ENCODE data around the gene MEST.
"Not testable (repeated sequence)": the region's sequence is repeated elsewhere in the genome, so short reads cannot be mapped to it uniquely, and the experiment has no call there.

The MEST gene, protein sequence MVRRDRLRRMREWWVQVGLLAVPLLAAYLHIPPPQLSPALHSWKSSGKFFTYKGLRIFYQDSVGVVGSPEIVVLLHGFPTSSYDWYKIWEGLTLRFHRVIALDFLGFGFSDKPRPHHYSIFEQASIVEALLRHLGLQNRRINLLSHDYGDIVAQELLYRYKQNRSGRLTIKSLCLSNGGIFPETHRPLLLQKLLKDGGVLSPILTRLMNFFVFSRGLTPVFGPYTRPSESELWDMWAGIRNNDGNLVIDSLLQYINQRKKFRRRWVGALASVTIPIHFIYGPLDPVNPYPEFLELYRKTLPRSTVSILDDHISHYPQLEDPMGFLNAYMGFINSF

DNA sequence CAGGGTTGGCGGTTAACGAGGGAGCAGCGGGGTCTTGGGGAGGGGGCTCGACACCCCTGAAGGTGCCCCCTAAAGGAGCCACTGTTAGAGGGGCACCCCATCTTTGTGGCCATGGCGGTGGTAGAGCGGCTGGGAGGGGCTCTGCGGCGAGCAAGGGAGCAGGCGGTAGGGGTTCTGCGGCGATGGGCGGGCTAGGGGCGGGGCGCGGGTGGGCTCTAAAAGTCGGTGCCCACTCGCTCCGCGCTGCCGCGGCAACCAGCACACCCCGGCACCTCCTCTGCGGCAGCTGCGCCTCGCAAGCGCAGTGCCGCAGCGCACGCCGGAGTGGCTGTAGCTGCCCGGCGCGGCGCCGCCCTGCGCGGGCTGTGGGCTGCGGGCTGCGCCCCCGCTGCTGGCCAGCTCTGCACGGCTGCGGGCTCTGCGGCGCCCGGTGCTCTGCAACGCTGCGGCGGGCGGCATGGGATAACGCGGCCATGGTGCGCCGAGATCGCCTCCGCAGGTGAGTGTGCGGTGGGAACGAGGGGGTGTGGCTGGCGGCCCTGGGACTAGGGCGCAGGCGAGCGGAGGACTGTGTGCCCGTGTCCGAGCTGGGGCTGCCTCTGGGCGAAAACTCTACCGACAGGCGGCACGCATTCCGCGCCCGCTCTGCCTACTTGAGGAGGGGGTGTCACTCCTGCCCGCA lies at the start of gene MEST:
Gene MEST, plus strand, starts transcription at position 245 of the 682 bp plus-strand sequence. Its CDS starts 229 bp downstream, at position 474.
- DNase-seq, result no peak

DNA sequence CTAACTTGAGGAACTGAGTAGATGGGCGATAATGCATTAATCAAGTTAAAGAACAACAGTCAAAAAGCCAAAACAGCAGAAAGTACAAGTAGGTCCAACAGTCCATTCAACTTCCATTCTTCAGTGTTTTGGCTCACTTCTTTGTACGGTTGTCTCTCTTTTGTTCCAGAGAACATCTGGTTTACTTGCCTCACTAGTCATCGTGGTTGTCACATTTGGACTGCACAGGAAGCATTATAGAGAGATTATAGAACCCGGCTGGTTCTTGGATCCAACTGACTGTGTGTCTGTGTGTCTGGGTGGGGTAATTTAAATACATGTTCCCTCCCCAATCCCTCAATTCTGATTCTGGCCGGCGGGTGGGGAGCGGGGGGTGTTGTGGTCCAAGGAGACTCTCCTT lies 49.3 kb upstream of the MEST start:
- DNase-seq, result no peak

DNA sequence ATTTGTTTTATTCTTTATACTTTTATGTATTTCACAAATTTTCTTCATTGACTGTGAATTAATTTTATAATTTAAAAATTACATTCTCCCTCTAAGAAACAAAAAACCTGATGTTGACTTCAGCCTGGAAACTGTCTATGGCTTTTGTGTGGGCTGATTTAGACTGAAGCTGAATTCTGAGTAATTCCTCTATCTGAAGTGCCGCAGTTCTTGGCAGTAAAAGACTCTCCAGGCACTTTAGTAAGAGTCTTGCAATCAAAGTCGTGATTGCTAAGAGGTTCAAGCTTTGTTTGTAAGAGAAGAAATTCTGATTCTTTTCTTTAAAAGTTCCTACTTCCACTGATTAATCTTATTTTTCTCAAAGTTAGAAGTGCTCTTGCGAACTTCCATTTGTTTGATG lies 47.7 kb upstream of the MEST start:
- DNase-seq, result no peak

DNA sequence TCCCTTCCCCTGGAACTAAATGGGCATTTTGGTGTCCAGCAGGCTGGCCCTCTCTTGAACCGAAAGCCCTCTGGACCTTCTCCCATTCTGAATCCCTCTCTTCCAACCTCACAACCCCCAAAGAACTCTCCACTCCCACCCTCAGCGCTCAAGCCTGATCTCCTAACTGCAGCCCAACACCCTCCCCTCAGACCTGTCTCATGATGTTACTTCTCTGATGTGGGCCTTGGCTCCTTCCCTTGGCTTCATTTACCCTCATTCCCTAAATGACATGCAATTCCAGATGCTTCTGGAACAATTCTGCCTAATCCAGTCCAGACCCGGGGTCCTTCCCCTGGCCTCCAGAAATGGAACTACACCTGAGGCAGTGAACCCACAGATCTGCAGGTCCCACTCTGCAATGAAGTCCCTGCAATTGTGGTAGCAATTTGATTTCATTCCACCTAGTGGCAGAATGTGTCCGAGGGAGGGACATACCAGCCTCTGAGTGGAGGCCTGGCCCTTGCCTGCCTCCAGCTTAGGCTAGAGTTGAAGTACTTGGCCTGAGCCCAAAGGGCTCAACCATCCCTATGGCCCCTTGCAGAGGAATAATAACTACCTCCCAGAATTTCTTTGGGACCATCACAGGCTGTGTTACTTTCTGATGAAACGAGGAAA lies 47.0 kb upstream of the MEST start:
- no peak for DNase-seq

DNA sequence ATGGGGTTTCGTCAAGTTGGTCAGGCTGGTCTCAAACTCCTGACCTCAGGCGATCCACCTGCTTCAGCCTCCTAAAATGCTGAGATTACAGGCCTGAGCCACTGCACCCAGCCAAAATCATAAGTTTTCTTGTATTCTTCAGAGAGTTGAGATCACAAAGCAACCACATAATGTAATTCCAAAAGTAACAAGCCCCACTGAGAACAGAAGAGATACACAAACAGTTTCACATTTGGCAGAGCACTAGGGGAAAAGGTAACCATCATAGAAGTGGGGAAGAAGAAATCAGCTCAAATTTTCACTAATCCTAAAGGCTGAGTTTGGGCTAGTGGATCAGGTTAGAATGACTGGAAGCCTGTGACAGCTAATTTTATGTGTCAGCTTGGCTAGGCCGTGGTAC lies 45.6 kb upstream of the MEST start:
- no peak for DNase-seq

DNA sequence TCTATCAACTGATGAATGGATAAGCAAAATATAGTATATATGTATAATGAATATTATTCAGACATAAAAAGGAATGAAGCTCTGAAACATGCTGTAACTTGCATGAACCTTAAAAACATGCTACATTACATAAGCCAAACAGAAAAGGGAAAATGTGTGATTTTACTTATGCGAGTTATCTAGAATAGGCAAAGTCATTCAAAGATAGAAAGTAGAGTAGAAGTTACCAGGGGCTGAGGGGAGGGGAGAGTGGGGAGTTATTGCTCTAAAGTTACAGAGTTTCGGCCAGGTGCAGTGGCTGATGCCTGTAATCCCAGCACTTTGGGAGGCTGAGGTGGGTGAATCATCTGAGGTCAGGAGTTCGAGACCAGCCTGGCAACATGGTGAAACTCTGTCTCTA lies 40.5 kb upstream of the MEST start:
- not testable (repeated sequence) for DNase-seq

DNA sequence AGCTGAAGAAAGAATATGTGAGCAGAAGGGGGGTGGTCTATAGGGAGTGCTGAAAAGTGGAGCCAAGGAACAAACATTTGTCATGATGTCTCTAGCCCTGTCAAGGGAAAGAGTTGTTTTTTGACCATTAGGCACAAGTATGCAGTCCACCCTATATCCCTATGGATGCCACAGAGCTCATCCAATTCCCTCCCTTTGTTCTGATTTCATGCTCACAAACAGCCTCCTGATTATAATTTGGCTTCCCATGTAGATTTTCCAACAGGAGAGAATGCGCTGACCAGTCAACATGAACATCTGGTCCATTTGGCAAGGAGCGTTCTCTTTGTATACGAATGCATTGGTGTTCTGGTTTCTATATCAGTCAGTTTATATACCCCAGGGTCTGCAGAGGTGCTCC lies 38.9 kb upstream of the MEST start:
- no peak for DNase-seq

DNA sequence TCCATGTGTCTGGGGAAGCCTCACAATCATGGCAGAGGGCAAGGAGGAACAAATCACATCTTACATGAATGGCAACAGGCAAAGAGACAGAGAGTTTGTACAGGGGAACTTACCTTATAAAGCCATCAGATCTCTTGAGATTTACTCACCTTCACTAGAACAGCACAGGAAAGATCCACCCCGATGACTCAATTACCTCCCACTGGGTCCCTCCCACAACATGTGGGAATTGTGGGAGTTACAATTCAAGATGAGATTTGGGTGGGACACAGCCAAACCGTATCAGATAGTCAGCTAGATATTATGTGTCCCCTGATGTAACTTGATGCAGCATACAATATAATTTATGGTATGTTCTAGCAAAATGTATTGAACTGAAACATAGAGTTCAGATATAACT lies 36.9 kb upstream of the MEST start:
- no peak for DNase-seq

DNA sequence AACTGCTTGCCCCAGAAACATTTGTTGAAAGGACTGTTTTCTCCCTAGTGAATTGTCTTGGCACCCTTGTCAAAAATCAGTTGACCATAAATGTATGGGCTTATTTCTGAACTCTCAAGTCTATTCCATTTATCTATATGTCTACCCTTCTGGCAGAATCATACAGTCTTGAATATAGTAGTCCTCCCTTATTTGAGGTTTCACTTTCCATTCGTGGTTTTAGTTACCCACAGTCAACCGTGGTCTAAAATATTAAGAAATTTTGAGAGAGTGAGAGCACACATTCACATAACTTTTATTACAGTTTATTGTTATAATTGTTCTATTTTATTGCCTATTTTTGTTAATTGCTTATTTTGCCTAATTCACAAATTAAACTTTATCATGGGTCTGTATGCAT lies 33.6 kb upstream of the MEST start:
- no peak for DNase-seq

DNA sequence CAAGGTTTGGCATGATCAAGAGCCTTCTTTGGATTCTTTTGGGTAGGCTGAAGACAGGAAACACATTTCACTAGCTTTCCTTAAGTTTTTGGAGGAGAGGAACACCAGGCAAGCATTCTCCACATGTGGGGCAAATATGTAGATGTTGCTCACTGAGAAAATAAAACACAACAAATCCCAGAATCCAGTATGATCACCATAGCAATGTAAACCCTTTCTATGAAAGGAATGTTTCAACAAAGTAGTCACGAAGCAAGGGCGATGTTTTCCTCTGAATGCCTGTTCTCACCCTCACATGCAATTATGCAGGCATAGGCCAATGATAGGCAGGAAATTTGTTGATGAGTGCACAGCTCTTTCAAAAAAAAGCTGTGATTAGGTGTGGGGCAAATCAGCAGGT lies 30.6 kb upstream of the MEST start:
- DNase-seq, result no peak

DNA sequence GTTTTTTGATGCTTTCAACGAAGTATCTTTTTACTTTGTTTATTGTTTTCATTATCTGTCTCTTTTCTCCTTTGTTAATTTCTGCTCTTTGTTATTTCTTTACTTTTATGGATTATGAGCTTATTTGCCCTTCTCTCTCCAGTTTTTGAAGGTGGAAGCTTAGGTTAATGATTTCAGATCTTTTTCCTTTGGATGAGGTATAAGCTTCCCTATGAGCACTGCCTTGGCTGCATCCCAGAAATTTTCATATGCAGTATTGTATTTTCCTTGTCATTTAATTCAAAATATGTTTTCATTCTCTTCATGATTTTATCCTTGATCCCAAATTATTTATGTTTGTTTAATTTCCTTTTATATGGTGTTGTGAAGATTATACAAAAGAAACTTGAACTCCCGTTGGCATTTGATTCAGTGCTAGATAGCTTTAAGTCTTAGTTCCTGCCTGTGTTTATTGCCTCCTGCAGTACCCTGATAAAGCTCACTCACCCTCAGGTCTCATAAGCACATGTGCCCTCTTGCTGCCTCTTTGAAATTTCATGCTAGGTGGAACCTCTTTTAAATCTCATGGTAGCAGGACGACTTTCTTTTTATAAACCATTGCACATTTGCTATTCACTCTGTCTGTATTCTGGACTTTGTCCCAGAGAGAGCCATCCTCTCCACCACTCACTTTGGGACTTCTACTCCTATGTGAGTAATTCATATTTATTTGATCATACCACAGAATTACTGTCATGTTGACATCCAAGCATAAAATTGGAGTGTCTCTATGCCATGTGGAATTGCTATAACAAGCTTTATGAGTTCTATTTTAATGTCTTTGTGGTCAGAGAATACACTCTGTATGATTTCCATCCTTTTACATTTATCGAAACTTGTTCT lies 28.1 kb upstream of the MEST start:
- DNase-seq, result no peak

DNA sequence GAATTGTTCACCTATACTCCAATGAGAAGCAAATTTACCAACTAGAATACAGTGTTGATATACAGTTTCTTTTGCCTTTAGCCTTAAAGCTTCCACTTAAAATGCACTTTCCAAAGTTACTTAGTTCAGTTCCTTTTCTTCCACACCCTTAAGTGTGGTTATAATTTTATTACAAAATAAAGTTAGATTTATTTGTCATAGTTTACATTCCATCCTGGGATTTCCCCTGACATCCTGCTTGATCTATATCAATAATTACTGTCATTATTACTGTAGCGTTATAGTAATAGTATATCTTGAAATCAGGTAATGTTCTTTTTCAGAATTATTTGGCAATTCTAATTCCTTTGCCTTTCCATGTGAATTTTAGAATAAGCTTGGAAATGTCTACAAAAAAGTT lies 23.3 kb upstream of the MEST start:
- no peak for DNase-seq

DNA sequence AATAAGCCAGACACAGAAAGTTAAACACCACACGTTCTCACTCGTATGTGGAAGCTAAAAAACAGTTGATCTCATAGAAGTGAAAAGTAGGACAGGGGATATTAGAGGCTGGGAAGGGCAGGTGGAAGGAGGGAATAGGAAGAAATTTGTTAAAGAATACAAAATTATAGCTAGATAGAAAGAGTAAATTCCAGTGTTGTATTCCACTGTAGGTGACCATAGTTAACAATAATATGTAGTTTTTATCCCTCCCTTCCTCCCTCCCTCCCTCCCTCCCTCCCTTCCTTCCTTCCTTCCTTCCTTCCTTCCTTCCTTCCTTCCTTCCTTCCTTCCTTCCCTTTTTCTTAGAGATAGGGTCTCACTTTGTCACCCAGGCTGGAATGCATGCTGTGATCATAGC lies 19.9 kb upstream of the MEST start:
- DNase-seq, result no peak

DNA sequence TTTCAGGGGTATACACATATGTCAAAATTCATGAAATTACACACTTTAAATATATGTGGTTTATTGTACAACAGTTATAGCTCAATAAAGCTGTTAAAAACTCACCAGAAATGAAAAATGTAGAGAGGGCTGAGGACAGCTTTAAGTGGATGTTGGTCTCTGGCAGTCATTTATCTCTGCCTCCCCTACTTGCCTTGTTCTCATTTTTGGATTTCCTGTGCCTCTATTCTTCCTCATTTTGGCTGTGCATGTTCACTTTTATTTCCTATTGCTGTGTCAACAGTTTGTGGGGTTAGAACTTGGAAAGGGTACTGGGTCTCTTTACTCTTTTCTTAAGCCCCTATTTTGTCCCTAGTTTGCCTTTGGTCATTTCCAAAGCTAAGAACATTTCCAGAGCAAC lies 18.6 kb upstream of the MEST start:
- DNase-seq, result no peak

DNA sequence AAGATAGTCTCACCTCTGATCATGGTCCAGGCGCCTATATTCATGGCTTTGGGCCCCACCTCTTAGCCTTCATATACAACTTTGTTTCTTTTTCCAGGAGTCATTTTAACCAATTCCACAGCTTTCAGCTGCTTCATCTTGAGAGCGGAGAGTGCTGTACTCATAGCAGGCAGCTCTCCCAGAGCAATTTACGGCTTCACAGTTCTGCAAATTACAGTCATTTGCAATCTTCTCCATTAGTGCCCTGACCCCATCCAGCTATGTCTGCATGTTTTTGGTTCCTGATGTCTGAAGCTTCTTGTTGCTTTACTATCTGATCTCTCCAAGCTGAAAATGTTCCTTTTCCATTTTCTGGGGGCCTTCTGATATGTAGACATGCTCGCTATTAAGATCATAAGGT lies 18.0 kb upstream of the MEST start:
- DNase-seq, result no peak

DNA sequence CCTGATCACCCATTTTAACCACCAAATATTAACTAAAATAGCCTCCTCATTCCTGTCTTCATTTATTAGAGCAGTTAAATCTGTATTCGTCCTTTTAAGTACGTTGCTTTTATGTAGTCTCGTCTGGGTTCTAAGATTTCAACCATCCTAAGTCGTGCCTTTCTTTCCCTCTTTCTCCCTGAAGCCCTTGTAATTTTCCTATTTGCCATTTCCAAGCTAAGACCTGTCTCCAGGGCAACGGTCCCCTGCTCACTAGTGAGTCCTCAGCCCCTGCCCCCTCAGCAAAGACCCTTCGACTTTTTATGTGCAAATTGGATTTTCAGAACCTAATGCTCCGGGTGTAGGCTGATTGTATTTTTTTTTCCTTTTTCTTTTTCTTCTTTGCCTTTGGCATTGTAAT lies 16.1 kb upstream of the MEST start:
- no peak for DNase-seq

DNA sequence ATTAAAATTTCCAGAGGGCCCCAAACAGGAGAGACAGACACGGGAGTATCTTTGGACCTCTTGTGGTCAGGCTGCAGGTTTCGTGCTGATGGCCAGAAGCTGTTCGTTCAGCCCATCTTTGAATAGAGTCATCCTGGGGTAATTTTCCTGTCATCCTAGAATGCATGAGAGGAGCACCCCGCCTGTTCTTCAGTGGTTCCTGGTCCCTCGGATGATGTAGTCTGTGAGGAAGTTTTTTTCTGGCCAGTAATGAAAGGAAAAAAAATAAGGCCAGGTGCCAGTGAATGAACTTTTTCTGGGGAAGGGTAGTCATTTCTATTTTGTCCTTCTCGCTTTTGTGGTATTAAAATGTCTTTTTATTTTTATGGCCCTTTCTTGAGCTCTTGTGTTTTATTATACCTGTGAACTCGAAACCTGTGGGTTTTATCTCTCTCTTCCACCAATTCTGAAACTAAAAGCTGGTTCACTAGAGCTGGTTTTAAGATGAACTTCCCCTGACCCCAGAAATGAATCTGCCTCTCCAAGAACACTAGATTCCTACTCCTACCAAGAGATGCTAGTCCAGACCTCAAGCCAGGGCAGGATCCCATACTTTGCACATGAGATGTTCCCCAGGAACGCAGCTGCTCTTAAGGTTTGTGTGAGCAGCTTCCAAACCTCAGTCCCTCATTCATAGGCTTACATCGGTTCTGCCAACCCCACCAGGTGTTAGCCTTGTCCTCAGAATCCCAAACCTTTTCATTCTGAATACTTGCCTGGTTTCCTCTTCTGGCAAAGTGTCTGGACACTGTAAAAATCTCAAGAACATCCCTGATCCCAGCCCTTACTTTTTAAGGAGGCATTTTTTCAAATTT lies 15.4 kb upstream of the MEST start:
- DNase-seq, result no peak

DNA sequence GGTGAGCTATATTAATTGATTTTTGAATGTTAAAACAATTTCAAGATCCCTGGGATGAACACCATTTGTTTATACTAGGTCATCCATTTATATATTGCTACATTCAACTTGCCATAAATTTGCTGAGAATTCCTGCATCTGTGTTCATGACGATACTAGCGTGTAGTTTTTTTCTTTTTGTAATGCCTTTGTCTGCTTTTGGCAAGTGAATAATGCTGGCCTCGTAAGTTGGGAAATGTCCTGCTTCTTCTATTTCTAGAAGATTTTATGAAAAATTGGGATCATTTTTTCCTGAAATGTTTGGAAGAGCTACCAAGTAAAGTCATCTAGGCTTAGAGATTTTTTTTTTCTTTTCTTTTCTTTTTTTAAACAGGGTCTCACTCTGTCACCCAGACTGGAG lies 12.9 kb upstream of the MEST start:
- no peak for DNase-seq

DNA sequence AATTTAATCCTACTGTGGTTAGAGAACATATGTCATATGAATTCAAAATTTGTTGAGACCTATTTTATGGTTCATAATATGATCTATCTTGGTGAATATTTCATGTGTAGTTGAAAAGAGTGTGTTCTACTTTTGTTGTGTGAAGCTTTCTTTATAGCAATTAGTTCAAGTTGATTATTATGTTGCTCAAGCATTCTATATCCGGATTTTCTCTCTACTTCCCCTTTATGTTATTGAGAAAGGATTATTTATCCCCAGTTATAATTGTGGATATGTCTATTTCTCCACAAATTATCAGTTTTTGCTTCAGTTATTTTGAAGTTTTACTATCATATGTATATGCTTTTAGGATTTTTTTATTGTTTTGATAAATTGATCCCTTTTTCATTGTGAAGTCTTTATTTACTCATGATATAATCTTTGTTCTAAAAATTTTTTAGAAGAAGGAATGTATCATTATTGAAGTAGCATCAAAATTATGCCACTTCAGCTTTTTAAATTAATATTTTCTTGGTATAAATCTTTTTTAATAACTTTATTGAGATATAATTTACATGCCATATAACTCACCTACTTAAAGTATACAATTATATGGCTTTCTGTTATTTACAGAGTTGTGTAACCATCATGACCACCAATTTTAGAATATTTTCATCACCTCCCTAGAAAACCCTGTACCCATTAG lies 12.0 kb upstream of the MEST start:
- DNase-seq, result no peak

DNA sequence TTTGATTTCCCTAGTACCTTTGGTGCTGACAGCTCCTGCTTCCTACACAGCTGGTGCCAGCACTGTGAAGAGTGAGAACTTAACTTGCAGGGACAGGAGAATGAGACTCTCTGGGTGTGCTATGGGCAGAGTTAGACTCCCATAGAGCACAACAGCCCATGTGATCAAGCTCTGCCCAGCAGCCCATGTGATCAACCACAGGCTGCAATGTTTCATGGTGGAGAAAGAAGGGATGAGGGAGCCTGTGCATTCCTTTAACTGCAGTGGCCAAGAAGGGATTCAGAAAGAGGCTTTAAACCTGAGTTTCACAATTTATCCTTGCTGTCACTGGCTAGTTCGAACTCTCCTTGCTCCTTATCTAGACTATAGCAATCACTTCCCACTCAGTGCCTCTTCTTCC lies 10.0 kb upstream of the MEST start:
- DNase-seq, result no peak

DNA sequence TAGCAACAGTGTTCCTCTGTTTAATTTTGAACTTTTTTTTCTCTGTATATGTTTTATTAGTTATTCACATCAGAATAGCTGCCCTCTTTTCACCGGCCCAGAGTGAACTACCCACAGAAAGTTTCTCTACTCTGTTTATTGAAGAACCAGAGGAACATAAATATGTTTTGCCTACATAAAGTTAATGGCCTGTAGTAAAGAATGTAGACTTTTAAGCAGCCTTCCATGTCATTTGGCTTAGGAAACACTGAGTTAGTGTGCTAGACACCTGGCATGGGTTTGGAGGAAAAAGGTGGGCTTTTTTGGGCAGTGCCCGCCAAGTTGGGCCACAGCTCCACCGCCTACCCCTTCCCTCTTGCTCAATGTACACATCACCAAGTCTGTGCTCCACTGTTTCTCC lies 8.9 kb upstream of the MEST start:
- no peak for DNase-seq

DNA sequence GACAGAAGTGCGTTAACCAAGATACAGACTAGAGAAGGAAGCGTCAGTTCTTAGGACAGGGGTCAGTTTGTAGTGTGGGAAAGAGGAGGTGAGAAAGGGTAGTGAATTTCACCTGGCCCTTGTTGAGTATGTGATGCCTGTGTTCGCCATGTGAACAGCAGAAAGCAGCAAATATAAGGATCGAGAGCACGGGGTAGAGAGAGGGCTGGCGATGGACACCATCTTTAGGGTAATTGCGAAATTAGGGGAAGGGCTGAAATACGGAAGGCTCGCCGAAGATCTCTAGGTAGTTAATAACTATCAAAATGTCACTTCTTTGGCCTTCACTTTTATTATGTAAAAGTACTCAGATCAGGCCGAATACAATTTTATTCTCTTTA lies 6.2 kb upstream of the MEST start:
- DNase-seq, result no peak
